ENCODE results near the gene SUSD4.

GRCh38 chr1:223211323-223211985, 152.5 kb downstream of the SUSD4 start:
- no peak for TF ChIP-seq FOS (IDR thresholded peaks at IDR 0.05; ENCODE audit: borderline replicate concordance, insufficient read depth, low read length)
- TF ChIP-seq CTCF (IDR thresholded peaks at IDR 0.05; ENCODE audit: extremely low read depth in 1 of 2, insufficient read depth in 1 of 2, low read depth in 1 of 2, low read length in 2 of 2) = no peak
- no peak for TF ChIP-seq MYC (IDR thresholded peaks at IDR 0.05; ENCODE audit: low read depth, low read length)
- TF ChIP-seq POLR2A (IDR thresholded peaks at IDR 0.05; ENCODE audit: low read depth, low read length) = no peak
- TF ChIP-seq EZH2 (IDR thresholded peaks at IDR 0.05; ENCODE audit: borderline replicate concordance, low read depth, low read length, severe bottlenecking) = no peak
